ENCODE measurements around the gene PKP4. TPM values are rescaled to one million over a fixed set of nuclear protein-coding genes. Genes with fewer than 3 reads are reported as not detected.

PKP4 gene
- total and polyA plus RNA-seq, 2 donors (not counting 1 experiment from before 2014, with no cell fraction given), result 2.0 to 13.3 TPM

DNA sequence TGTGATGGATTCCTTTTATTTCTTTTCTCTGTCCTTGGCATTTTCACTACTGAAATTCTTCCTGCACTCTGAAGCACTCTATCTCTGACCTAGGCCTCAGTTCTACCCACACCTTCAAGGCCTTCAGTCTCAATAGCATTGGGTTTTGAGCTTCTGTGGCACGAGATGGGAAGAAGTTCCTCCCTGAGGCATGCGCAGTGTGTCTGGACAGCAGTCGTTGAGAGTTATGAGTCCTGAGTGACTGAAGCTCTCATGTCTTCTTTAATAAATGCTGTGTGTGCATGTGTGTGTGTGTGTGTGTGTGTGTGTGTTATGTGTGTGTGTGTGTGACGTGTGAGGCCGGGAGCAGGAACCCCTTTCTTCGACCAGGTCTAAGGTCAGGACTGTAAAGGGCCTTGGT is 242.6 kb downstream of the PKP4 start:
- no peak overlapping the region for H3K4me3 ChIP-seq (ENCODE audit: control extremely low read depth in 1 of 5, extremely low read depth in 1 of 5, insufficient read depth in 1 of 5, low read depth in 2 of 5, low read length in 4 of 5)
- H2AFZ ChIP-seq (ENCODE audit: insufficient read depth, low read depth, low read length, poor library complexity, severe bottlenecking), result no peak overlapping the region
- H3K79me2 ChIP-seq (ENCODE audit: control insufficient read depth, insufficient read depth, low read length), result no peaks in the 10 kb centered on the region
- no peak for DNase-seq
- peaks cover 5% of the 10 kb centered on the region for H3K9me3 Mint-ChIP-seq (ENCODE audit: insufficient read depth)
- H3K27ac ChIP-seq (ENCODE audit: low read length in 2 of 2), result no peak overlapping the region
- H3K27me3 Mint-ChIP-seq, result no peaks in the 10 kb centered on the region
- no peak overlapping the region for H3K4me3 Mint-ChIP-seq
- ATAC-seq (ENCODE audit: low read depth), result no peak
- no peaks in the 10 kb centered on the region for H3K4me1 Mint-ChIP-seq
- no peaks in the 10 kb centered on the region for H3K36me3 ChIP-seq (replicated peaks in 1 of 2; ENCODE audit: control extremely low read depth in 1 of 2, control insufficient read depth in 1 of 2, extremely low read depth in 1 of 2, insufficient read depth in 2 of 2, low read length in 1 of 2)
- POLR2A ChIA-PET, result no interaction called here
- H4K20me1 ChIP-seq (ENCODE audit: control insufficient read depth, insufficient read depth, low read length, poor library complexity, severe bottlenecking), result no peaks in the 10 kb centered on the region
- H3K4me2 ChIP-seq (replicated peaks; ENCODE audit: low read depth, low read length, poor library complexity, severe bottlenecking), result no peak overlapping the region
- no peak overlapping the region for H3K9ac ChIP-seq (ENCODE audit: low read length)
- no peak overlapping the region for H3K27ac Mint-ChIP-seq
- peaks cover 0 to 1% (median 0%) of the 10 kb centered on the region in 3 donors for H3K9me3 ChIP-seq (ENCODE audit: control extremely low read depth in 1 of 3, control insufficient read depth in 2 of 3, insufficient read depth in 1 of 3, low read length in 2 of 3)
- TF ChIP-seq, protein P1, sequence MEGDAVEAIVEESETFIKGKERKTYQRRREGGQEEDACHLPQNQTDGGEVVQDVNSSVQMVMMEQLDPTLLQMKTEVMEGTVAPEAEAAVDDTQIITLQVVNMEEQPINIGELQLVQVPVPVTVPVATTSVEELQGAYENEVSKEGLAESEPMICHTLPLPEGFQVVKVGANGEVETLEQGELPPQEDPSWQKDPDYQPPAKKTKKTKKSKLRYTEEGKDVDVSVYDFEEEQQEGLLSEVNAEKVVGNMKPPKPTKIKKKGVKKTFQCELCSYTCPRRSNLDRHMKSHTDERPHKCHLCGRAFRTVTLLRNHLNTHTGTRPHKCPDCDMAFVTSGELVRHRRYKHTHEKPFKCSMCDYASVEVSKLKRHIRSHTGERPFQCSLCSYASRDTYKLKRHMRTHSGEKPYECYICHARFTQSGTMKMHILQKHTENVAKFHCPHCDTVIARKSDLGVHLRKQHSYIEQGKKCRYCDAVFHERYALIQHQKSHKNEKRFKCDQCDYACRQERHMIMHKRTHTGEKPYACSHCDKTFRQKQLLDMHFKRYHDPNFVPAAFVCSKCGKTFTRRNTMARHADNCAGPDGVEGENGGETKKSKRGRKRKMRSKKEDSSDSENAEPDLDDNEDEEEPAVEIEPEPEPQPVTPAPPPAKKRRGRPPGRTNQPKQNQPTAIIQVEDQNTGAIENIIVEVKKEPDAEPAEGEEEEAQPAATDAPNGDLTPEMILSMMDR (IDR thresholded peaks at IDR 0.05), result no peak
- no peak for TF ChIP-seq EZH2 (IDR thresholded peaks at IDR 0.05; ENCODE audit: borderline replicate concordance, insufficient read depth, low read depth, low read length, poor library complexity, severe bottlenecking)
- CTCF ChIA-PET, result no interaction called here
- 93% methylated on average over 4 of the region's 6 CpGs for WGBS (ENCODE audit: insufficient coverage)
- no peaks in the 10 kb centered on the region for H3K4me1 ChIP-seq (ENCODE audit: control insufficient read depth in 2 of 2, insufficient read depth in 2 of 2, low read length in 2 of 2)
- H3K27me3 ChIP-seq (replicated peaks in 1 of 4; ENCODE audit: control extremely low read depth in 1 of 4, control insufficient read depth in 3 of 4, insufficient read depth in 4 of 4, low read length in 3 of 4), result no peaks in the 10 kb centered on the region
- intact Hi-C loops (cut with micrococcal nuclease), result no loop called here

DNA sequence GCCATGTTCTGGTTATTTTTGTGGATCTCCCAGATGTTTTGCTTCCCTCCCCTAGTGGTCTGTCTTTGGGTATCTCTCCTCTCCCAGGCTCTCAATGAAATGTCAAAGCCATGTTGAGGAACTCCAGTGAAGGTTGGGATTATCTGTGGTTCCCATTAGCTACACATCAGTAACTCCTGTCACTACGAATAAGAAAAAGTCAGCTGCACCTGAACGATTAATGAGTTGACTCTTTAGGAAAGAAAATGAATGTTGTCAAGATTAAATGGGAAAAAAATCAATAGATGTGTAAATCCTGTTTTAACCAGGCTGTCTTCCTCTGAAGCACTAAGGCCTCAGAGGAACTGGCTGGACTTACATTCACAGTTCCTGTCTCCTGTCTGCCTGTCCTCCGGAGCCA is 244.3 kb downstream of the PKP4 start:
- Mint-ChIP-seq H3K9me3 (ENCODE audit: insufficient read depth) (peaks cover 7% of the 10 kb centered on the region), H3K4me1 (no peaks in the 10 kb centered on the region), H3K27ac (no peak overlapping the region), H3K27me3 (no peaks in the 10 kb centered on the region), H3K4me3 (no peak overlapping the region)
- Histone ChIP-seq H3K27me3 (replicated peaks in 1 of 4; ENCODE audit: control extremely low read depth in 1 of 4, control insufficient read depth in 3 of 4, insufficient read depth in 4 of 4, low read length in 3 of 4) (no peaks in the 10 kb centered on the region), H4K20me1 (ENCODE audit: control insufficient read depth, insufficient read depth, low read length, poor library complexity, severe bottlenecking) (no peaks in the 10 kb centered on the region), H2AFZ (ENCODE audit: insufficient read depth, low read depth, low read length, poor library complexity, severe bottlenecking) (no peak overlapping the region), H3K4me1 (ENCODE audit: control insufficient read depth in 2 of 2, insufficient read depth in 2 of 2, low read length in 2 of 2) (no peaks in the 10 kb centered on the region), H3K27ac (ENCODE audit: low read length in 2 of 2) (no peak overlapping the region), H3K9ac (ENCODE audit: low read length) (no peak overlapping the region), H3K79me2 (ENCODE audit: control insufficient read depth, insufficient read depth, low read length) (no peaks in the 10 kb centered on the region), H3K4me3 (ENCODE audit: control extremely low read depth in 1 of 5, extremely low read depth in 1 of 5, insufficient read depth in 1 of 5, low read depth in 2 of 5, low read length in 4 of 5) (no peak overlapping the region), H3K4me2 (replicated peaks; ENCODE audit: low read depth, low read length, poor library complexity, severe bottlenecking) (no peak overlapping the region), H3K9me3 (ENCODE audit: control extremely low read depth in 1 of 3, control insufficient read depth in 2 of 3, insufficient read depth in 1 of 3, low read length in 2 of 3) (peaks cover 0 to 1% (median 0%) of the 10 kb centered on the region in 3 donors), H3K36me3 (replicated peaks in 1 of 2; ENCODE audit: control extremely low read depth in 1 of 2, control insufficient read depth in 1 of 2, extremely low read depth in 1 of 2, insufficient read depth in 2 of 2, low read length in 1 of 2) (no peaks in the 10 kb centered on the region)
- CTCF ChIA-PET, result interaction anchor here (1.3 kb wide), 1 partner anchor 676 kb away, joined by 4 read pairs; no protein-coding TSS in a partner anchor
- TF ChIP-seq, protein P1 (IDR thresholded peaks at IDR 0.05), result no peak
- intact Hi-C loops (cut with micrococcal nuclease), result no loop called here
- ATAC-seq (ENCODE audit: low read depth) (no peak), DNase-seq (no peak)
- POLR2A ChIA-PET, result no interaction called here
- WGBS (ENCODE audit: insufficient coverage), result 86% methylated on average over 1 of the region's 3 CpGs
